Measurements from ENCODE around the gene DPPA5. TPM values are rescaled to one million over a fixed set of nuclear protein-coding genes. Genes with fewer than 3 reads are reported as not detected.
"Not testable (repeated sequence)": the region's sequence is repeated elsewhere in the genome, so short reads cannot be mapped to it uniquely, and the experiment has no call there.

DPPA5 gene
- total RNA-seq, 2 donors from 2014 or later = not detected

- Histone ChIP-seq H3K4me1 (no peaks in the 10 kb centered on the region), H3K27ac (no peak overlapping the region), H3K27me3 (no peaks in the 10 kb centered on the region), H3K36me3 (no peaks in the 10 kb centered on the region), H3K4me3 (no peak overlapping the region), H3K9me3 (no peaks in the 10 kb centered on the region)
- TF ChIP-seq CTCF (IDR thresholded peaks at IDR 0.05) = no peak
- no peak for DNase-seq (ENCODE audit: low spot score)
Observed at GRCh38 chr6:73391675-73392074, 37.6 kb upstream of the DPPA5 start.

- H3K9me3 ChIP-seq = no peaks in the 10 kb centered on the region
- H3K4me3 ChIP-seq = no peak overlapping the region
- TF ChIP-seq CTCF (IDR thresholded peaks at IDR 0.05) = no peak
- H3K27me3 ChIP-seq = no peaks in the 10 kb centered on the region
- H3K36me3 ChIP-seq = no peaks in the 10 kb centered on the region
- H3K27ac ChIP-seq = no peak overlapping the region
- no peaks in the 10 kb centered on the region for H3K4me1 ChIP-seq
- DNase-seq (ENCODE audit: low spot score) = no peak
Observed at GRCh38 chr6:73389854-73390253, 35.8 kb upstream of the DPPA5 start.

GRCh38 chr6:73388800-73389512 is 34.9 kb upstream of the DPPA5 start:
- no peaks in the 10 kb centered on the region for H3K9me3 ChIP-seq
- no peak overlapping the region for H3K27ac ChIP-seq
- no peaks in the 10 kb centered on the region for H3K36me3 ChIP-seq
- H3K4me1 ChIP-seq = no peaks in the 10 kb centered on the region
- H3K27me3 ChIP-seq = no peaks in the 10 kb centered on the region
- TF ChIP-seq CTCF (IDR thresholded peaks at IDR 0.05) = peak; percentile 51 to 66
- peak; percentile 60 for DNase-seq (ENCODE audit: low spot score)
- peak overlapping the region; percentile 31 to 53 for H3K4me3 ChIP-seq

GRCh38 chr6:73388433-73388799 is 34.3 kb upstream of the DPPA5 start:
- Histone ChIP-seq H3K27ac (no peak overlapping the region), H3K36me3 (no peaks in the 10 kb centered on the region), H3K4me1 (no peaks in the 10 kb centered on the region), H3K9me3 (no peaks in the 10 kb centered on the region), H3K4me3 (peak overlapping the region; percentile 31 to 53), H3K27me3 (no peaks in the 10 kb centered on the region)
- TF ChIP-seq CTCF (IDR thresholded peaks at IDR 0.05) = no peak
- no peak for DNase-seq (ENCODE audit: low spot score)

GRCh38 chr6:73382462-73383113 is 28.5 kb upstream of the DPPA5 start:
- Histone ChIP-seq H3K27me3 (no peaks in the 10 kb centered on the region), H3K27ac (no peak overlapping the region), H3K4me3 (no peak overlapping the region), H3K4me1 (no peaks in the 10 kb centered on the region), H3K36me3 (no peaks in the 10 kb centered on the region), H3K9me3 (no peaks in the 10 kb centered on the region)
- no peak for TF ChIP-seq CTCF (IDR thresholded peaks at IDR 0.05)
- DNase-seq (ENCODE audit: low spot score) = no peak

GRCh38 chr6:73381531-73381930 is 27.5 kb upstream of the DPPA5 start:
- not testable (repeated sequence) for DNase-seq (ENCODE audit: low spot score); H3K27me3 ChIP-seq; H3K4me3 ChIP-seq; H3K36me3 ChIP-seq; H3K4me1 ChIP-seq; H3K27ac ChIP-seq; H3K9me3 ChIP-seq

Measured in right atrium auricular region (tissue), 2 donors.